ENCODE measurements around the gene RFX3. TPM values are rescaled to one million over a fixed set of nuclear protein-coding genes. Genes with fewer than 3 reads are reported as not detected.

The RFX3 gene
- total and polyA plus RNA-seq, 2 experiments from 2014 or later: 5.8 to 7.9 TPM

GRCh38 chr9:3521966-3522365, 3.8 kb downstream of the RFX3 start:
- Histone ChIP-seq H3K27me3 (no peaks in the 10 kb centered on the region), H3K4me2 (no peak overlapping the region), H2AFZ (no peak overlapping the region), H3K9me3 (ENCODE audit: low read depth) (no peaks in the 10 kb centered on the region), H3K36me3 (replicated peaks; ENCODE audit: insufficient read depth, low read depth) (no peaks in the 10 kb centered on the region), H3K27ac (no peak overlapping the region), H3K4me3 (no peak overlapping the region), H3K79me2 (peaks cover 81% of the 10 kb centered on the region), H3K4me1 (ENCODE audit: insufficient read depth) (no peaks in the 10 kb centered on the region), H4K20me1 (ENCODE audit: insufficient read depth, poor library complexity, severe bottlenecking) (no peaks in the 10 kb centered on the region), H3K9me2 (replicated peaks; ENCODE audit: insufficient read depth) (no peaks in the 10 kb centered on the region)
- no peak for TF ChIP-seq CTCF (IDR thresholded peaks at IDR 0.05; ENCODE audit: poor library complexity)
- 100% methylated on average over 1 of the region's 1 CpG for whole genome bisulfite sequencing (ENCODE audit: low lambda C conversion rate, missing lambda C conversion rate)
- DNase-seq (ENCODE audit: low spot score): no peak

- H3K9me2 ChIP-seq (replicated peaks; ENCODE audit: insufficient read depth): no peaks in the 10 kb centered on the region
- H3K4me3 ChIP-seq: no peak overlapping the region
- DNase-seq (ENCODE audit: low spot score): no peak
- H4K20me1 ChIP-seq (ENCODE audit: insufficient read depth, poor library complexity, severe bottlenecking): no peaks in the 10 kb centered on the region
- H3K4me1 ChIP-seq (ENCODE audit: insufficient read depth): no peaks in the 10 kb centered on the region
- no peak overlapping the region for H3K4me2 ChIP-seq
- H3K27ac ChIP-seq: no peak overlapping the region
- H3K36me3 ChIP-seq (replicated peaks; ENCODE audit: insufficient read depth, low read depth): no peaks in the 10 kb centered on the region
- no peaks in the 10 kb centered on the region for H3K9me3 ChIP-seq (ENCODE audit: low read depth)
- H3K27me3 ChIP-seq: no peaks in the 10 kb centered on the region
- H3K79me2 ChIP-seq: peaks cover 92% of the 10 kb centered on the region
- TF ChIP-seq CTCF (IDR thresholded peaks at IDR 0.05; ENCODE audit: poor library complexity) (no peak), EZH2 (IDR thresholded peaks at IDR 0.05; ENCODE audit: borderline replicate concordance) (no peak), EZH2phosphoT487 (IDR thresholded peaks at IDR 0.05; ENCODE audit: low read depth, severe bottlenecking, unreplicated experiment) (no peak)
- H2AFZ ChIP-seq: no peak overlapping the region
- 63% methylated on average over 4 of the region's 4 CpGs for WGBS (ENCODE audit: low lambda C conversion rate, missing lambda C conversion rate)
These were observed 5.2 kb downstream of the RFX3 start for GRCh38 chr9:3520564-3520963.

- no peak overlapping the region for H3K27ac ChIP-seq
- DNase-seq (ENCODE audit: low spot score): no peak
- H3K4me3 ChIP-seq: no peak overlapping the region
- H2AFZ ChIP-seq: no peak overlapping the region
- TF ChIP-seq CTCF (IDR thresholded peaks at IDR 0.05; ENCODE audit: poor library complexity): no peak
- TF ChIP-seq EZH2 (IDR thresholded peaks at IDR 0.05; ENCODE audit: borderline replicate concordance): no peak
- TF ChIP-seq EZH2phosphoT487 (IDR thresholded peaks at IDR 0.05; ENCODE audit: low read depth, severe bottlenecking, unreplicated experiment): no peak
- H3K36me3 ChIP-seq (replicated peaks; ENCODE audit: insufficient read depth, low read depth): no peaks in the 10 kb centered on the region
- no peaks in the 10 kb centered on the region for H4K20me1 ChIP-seq (ENCODE audit: insufficient read depth, poor library complexity, severe bottlenecking)
- no peaks in the 10 kb centered on the region for H3K9me2 ChIP-seq (replicated peaks; ENCODE audit: insufficient read depth)
- no peaks in the 10 kb centered on the region for H3K4me1 ChIP-seq (ENCODE audit: insufficient read depth)
- peaks cover 80% of the 10 kb centered on the region for H3K79me2 ChIP-seq
- H3K4me2 ChIP-seq: no peak overlapping the region
- H3K27me3 ChIP-seq: no peaks in the 10 kb centered on the region
- WGBS (ENCODE audit: low lambda C conversion rate, missing lambda C conversion rate): 95% methylated on average over 3 of the region's 3 CpGs
- H3K9me3 ChIP-seq (ENCODE audit: low read depth): no peaks in the 10 kb centered on the region
These were observed 8.3 kb downstream of the RFX3 start for GRCh38 chr9:3517377-3518048.
